22Rv1 (cell line): ENCODE data around the gene ZEB1.
"Not testable (repeated sequence)": the region's sequence is repeated elsewhere in the genome, so short reads cannot be mapped to it uniquely, and the experiment has no call there.

ENCODE experiments used
- CTCF ChIP-seq: fragments of 450-650 bp; IDR thresholded peaks from 2 replicates; pipeline ENCODE4 v1.5.1; 2017; ENCODE audit warnings: mild to moderate bottlenecking
- ZFX ChIP-seq: fragments of 450-650 bp; IDR thresholded peaks from 2 replicates; pipeline ENCODE4 v1.6.1; 2017; ENCODE audit warnings: antibody characterized with exemption, borderline replicate concordance

- TF ChIP-seq CTCF, ZFX: not testable (repeated sequence)
These were observed 249.3 kb downstream of the ZEB1 start for GRCh38 chr10:31568252-31568861.
